Activated naive CD4-positive, alpha-beta T cell treated with anti-CD3 and anti-CD28 coated beads, Interleukin-2, amount 10 ng/mL, durations not matched to agents 7 days and 5 days (primary cell): ENCODE results near the gene SLC12A7.
"Not testable (repeated sequence)": the region's sequence is repeated elsewhere in the genome, so short reads cannot be mapped to it uniquely, and the experiment has no call there.

Source experiments
- CTCF ChIA-PET: fragments of 350-600 bp; sonication (Branson Sonifier 250); formaldehyde crosslinking; loops from one replicate; lab custom pipeline; 2021; ENCODE audit warnings: antibody characterized with exemption; lab: Charles Lee
- DNase-seq: peaks from one replicate; pipeline ENCODE4 v3.0.0-alpha.2; 2020
- H3K27ac Mint-ChIP-seq: one replicate; pipeline ENCODE4 v1.8.0; 2021; ENCODE audit warnings: mild to moderate bottlenecking, moderate library complexity, mixed read lengths
- H3K27me3 Mint-ChIP-seq: one replicate; pipeline ENCODE4 v1.8.0; 2021; ENCODE audit warnings: mild to moderate bottlenecking, mixed read lengths
- H3K36me3 Mint-ChIP-seq: one replicate; pipeline ENCODE4 v1.8.0; 2021; ENCODE audit warnings: mixed read lengths
- H3K4me1 Mint-ChIP-seq: one replicate; pipeline ENCODE4 v1.8.0; 2021; ENCODE audit warnings: mixed read lengths
- H3K4me3 Mint-ChIP-seq: one replicate; pipeline ENCODE4 v1.8.0; 2021; ENCODE audit warnings: mild to moderate bottlenecking, moderate library complexity, mixed read lengths
- H3K9me3 Mint-ChIP-seq: one replicate; pipeline ENCODE4 v1.8.0; 2021; ENCODE audit warnings: mixed read lengths

SLC12A7 gene

GRCh38 chr5:1069720-1070088 is 42.2 kb downstream of the SLC12A7 start:
- no peaks in the 10 kb centered on the region for H3K27me3 Mint-ChIP-seq

GRCh38 chr5:1068895-1069719 is 42.8 kb downstream of the SLC12A7 start:
- Mint-ChIP-seq H3K27ac (no peak overlapping the region), H3K4me1 (no peaks in the 10 kb centered on the region), H3K4me3 (no peak overlapping the region), H3K9me3 (no peaks in the 10 kb centered on the region), H3K27me3 (no peaks in the 10 kb centered on the region), H3K36me3 (peaks cover 13% of the 10 kb centered on the region)
- CTCF ChIA-PET: no interaction called here
- DNase-seq: no peak

More at GRCh38 chr5:1069720-1070088, 42.2 kb downstream of the SLC12A7 start:
- Mint-ChIP-seq H3K27ac (no peak overlapping the region), H3K36me3 (peaks cover 13% of the 10 kb centered on the region), H3K4me3 (no peak overlapping the region), H3K9me3 (no peaks in the 10 kb centered on the region), H3K4me1 (no peaks in the 10 kb centered on the region)
- DNase-seq: no peak
- CTCF ChIA-PET: no interaction called here

- Mint-ChIP-seq H3K9me3 (no peaks in the 10 kb centered on the region), H3K36me3 (peaks cover 10% of the 10 kb centered on the region), H3K27me3 (no peaks in the 10 kb centered on the region), H3K4me1 (no peaks in the 10 kb centered on the region), H3K4me3 (no peak overlapping the region), H3K27ac (no peak overlapping the region)
- CTCF ChIA-PET: no interaction called here
- DNase-seq: no peak
Observed at GRCh38 chr5:1068204-1068894, 43.5 kb downstream of the SLC12A7 start.

DNA sequence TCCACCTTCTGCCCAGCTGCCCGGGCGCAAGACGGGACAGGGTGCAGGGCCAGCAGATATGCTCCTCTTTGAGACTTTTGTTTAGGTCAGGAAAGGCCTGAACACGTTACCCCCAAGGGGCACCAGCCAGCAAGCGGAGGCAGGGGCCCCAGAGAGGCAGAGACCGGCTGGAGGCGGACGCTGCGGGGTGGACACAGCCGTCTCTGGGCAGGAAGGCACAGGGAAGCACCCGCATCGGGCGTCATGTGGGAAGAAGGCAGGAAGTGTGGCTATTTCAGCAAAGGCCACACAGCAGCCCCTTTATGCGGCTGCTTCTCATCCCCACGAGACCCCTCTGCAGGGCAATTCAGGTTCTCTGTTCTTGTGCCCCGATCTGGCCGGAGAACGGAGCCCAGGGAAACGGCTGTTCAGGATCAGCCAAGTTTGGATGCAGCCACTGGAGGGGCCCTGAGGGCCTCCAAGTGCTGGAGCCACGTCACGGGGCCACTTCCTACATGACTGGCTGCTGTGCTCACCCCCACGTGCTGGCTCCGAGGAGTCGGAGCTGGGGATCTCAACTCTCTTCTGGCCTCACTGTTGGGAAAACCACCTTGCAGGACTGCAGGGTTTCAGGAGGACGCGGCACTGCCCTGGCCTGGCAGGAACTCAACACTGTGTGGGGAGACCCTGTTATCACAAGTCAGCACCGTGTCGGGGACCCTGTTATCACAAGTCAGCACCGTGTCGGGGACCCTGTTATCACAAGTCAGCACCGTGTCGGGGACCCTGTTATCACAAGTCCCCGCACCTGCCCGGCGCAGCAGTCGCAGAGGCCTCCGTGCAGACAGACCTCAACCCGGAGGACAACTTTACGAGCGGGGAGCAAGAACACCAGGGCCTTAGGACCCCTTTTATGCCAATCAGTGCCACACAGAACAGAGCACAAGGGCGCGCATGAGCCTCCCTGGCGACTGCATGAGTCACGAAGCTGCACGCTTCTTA is 44.4 kb downstream of the SLC12A7 start:
- no peak overlapping the region for H3K27ac Mint-ChIP-seq
- H3K27me3 Mint-ChIP-seq: no peaks in the 10 kb centered on the region
- no peak overlapping the region for H3K4me3 Mint-ChIP-seq
- CTCF ChIA-PET: no interaction called here
- DNase-seq: no peak
- H3K9me3 Mint-ChIP-seq: no peaks in the 10 kb centered on the region
- peaks cover 10% of the 10 kb centered on the region for H3K36me3 Mint-ChIP-seq
- H3K4me1 Mint-ChIP-seq: no peaks in the 10 kb centered on the region

DNA sequence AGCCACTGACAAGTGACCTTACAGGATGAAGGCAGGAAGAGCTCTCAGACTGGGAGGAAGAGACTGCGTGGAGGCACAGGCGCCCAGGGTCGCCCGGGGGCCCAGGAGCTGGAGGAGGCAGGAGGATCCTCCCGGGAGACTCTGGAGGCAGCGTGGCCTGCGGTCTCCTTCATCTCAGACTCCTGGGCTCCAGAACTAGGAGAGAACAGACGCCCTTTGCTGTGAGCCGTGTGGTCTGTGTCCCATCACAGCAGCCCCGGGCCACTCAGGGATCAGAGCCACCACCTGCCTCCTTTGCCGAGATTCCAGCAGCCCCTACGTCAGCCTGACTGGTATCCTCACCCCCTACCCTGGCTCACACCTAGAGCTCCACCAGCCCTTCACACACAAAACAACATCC is 45.2 kb downstream of the SLC12A7 start:
- no peaks in the 10 kb centered on the region for H3K27me3 Mint-ChIP-seq
- peak overlapping the region; percentile 52 for H3K27ac Mint-ChIP-seq
- peaks cover 14% of the 10 kb centered on the region for H3K36me3 Mint-ChIP-seq
- no peaks in the 10 kb centered on the region for H3K4me1 Mint-ChIP-seq
- no peak overlapping the region for H3K4me3 Mint-ChIP-seq
- no peak for DNase-seq
- no peaks in the 10 kb centered on the region for H3K9me3 Mint-ChIP-seq
- CTCF ChIA-PET: no interaction called here

GRCh38 chr5:1065891-1066650 is 45.8 kb downstream of the SLC12A7 start:
- Mint-ChIP-seq H3K4me3 (no peak overlapping the region), H3K9me3 (no peaks in the 10 kb centered on the region), H3K27me3 (no peaks in the 10 kb centered on the region), H3K36me3 (peaks cover 14% of the 10 kb centered on the region), H3K27ac (no peak overlapping the region), H3K4me1 (no peaks in the 10 kb centered on the region)
- DNase-seq: no peak
- CTCF ChIA-PET: no interaction called here

DNA sequence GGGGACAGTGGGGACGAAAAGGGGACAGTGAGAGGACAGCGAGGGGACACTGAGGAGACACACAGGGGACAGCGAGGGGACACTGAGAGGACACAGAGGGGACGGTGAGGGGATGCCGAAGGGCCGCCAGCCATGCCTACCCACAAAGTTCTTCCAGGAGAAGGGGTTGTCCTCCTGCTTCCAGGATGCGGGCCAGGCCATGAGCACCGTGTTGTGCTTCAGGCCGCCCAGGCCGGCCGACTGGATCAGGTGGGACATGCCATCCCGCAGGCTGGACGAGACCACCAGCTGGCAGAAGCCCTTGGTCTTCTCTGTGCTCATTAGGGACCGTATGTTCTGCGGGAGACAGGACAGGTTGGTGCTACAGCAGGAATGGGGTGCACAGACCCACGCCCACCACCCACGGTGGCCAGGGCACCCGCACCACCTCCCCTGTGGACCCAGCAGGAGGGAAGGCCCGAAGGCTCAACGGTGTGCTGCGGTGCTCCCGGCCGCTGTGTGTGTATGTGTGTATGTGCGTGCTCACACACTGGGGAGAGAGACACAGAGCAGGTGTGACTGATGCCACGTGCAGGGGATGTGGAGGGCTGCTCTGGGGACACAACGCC is 46.6 kb downstream of the SLC12A7 start:
- CTCF ChIA-PET: no interaction called here
- no peaks in the 10 kb centered on the region for H3K9me3 Mint-ChIP-seq
- peaks cover 14% of the 10 kb centered on the region for H3K36me3 Mint-ChIP-seq
- no peaks in the 10 kb centered on the region for H3K27me3 Mint-ChIP-seq
- no peak overlapping the region for H3K27ac Mint-ChIP-seq
- no peaks in the 10 kb centered on the region for H3K4me1 Mint-ChIP-seq
- H3K4me3 Mint-ChIP-seq: no peak overlapping the region
- no peak for DNase-seq

GRCh38 chr5:1064383-1065142 is 47.3 kb downstream of the SLC12A7 start:
- Mint-ChIP-seq H3K4me1 (no peaks in the 10 kb centered on the region), H3K27ac (no peak overlapping the region), H3K4me3 (no peak overlapping the region), H3K36me3 (peaks cover 14% of the 10 kb centered on the region), H3K9me3 (no peaks in the 10 kb centered on the region), H3K27me3 (no peaks in the 10 kb centered on the region)
- DNase-seq: no peak
- CTCF ChIA-PET: no interaction called here

DNA sequence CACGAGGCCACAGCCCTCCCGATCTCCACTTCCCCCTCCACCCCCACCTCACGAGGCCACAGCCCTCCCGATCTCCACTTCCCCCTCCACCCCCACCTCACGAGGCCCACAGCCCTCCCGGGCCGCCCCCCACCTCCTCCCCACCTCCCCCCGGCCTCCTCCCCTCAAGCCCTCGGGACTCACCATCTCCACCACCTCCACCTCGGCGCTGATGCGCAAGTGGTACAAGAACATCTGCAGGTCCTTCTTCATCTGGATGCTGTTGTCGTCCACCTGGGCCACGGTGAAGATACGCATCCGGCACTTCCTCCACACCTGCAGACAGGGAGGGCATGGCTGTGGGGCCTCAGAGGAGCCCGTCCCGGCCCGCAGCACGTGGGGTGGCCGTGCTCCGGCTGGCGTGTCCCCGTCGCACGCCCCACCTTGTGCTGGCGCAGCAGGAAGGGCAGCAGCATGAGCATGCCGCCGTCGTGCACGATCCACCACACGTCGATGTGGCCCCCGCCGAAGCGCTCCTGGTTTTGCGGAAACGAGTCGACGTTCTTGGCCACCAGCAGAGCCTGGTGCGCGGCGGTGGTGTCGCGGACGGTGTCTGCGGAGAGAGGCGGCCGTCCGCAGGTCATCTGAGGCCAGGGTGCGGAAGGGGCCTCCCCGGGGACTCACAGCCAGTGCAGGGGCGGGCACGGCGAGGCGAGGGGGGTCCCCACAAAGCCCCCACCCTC is 48.0 kb downstream of the SLC12A7 start:
- Mint-ChIP-seq H3K9me3 (no peaks in the 10 kb centered on the region), H3K4me1 (no peaks in the 10 kb centered on the region), H3K4me3 (no peak overlapping the region), H3K27ac (no peak overlapping the region), H3K36me3 (peaks cover 14% of the 10 kb centered on the region), H3K27me3 (no peaks in the 10 kb centered on the region)
- DNase-seq: no peak
- CTCF ChIA-PET: no interaction called here

- CTCF ChIA-PET: no interaction called here
Observed at GRCh38 chr5:1062761-1063568, 48.9 kb downstream of the SLC12A7 start.

DNA sequence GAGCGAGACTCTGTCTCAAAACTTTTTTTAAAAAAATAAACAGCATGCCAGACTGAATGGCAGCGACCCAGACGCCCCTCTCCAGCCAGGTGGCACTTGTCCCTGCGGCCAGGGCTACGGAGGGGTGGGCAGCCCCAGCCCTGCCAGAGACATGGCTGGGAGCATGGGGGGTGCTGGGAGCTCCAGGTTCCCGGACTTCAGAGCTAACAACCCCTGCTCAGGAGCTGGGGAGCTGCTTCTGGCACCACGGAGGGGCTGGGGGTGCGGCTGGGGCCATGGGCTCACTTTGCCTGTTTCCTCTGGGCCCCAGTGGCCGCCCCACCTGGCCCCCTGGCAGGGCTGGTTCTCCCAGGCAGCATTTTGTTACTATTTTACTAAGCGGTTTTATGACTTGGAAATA is 49.9 kb downstream of the SLC12A7 start:
- Mint-ChIP-seq H3K4me3 (no peak overlapping the region), H3K36me3 (peaks cover 11% of the 10 kb centered on the region), H3K9me3 (no peaks in the 10 kb centered on the region), H3K27ac (no peak overlapping the region), H3K27me3 (no peaks in the 10 kb centered on the region), H3K4me1 (no peaks in the 10 kb centered on the region)
- CTCF ChIA-PET: no interaction called here
- DNase-seq: no peak

More at GRCh38 chr5:1062761-1063568, 48.9 kb downstream of the SLC12A7 start:
- Mint-ChIP-seq H3K9me3 (no peaks in the 10 kb centered on the region), H3K27ac (no peak overlapping the region), H3K4me3 (no peak overlapping the region), H3K27me3 (no peaks in the 10 kb centered on the region), H3K36me3 (peaks cover 14% of the 10 kb centered on the region), H3K4me1 (no peaks in the 10 kb centered on the region)
- DNase-seq: no peak

DNA sequence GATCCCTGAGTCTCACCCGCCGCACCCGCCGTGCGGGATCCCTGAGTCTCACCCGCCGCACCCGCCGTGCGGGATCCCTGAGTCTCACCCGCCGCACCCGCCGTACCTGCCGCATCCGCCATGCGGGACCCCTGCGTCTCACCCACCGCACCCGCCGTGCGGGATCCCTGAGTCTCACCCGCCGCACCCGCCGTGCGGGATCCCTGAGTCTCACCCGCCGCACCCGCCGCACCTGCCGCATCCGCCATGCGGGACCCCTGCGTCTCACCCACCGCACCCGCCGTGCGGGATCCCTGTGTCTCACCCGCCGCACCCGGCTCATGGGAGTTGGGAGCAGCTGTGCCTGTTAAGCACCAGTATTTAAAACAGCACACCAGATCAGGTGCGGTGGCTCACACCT is 50.6 kb downstream of the SLC12A7 start:
- H3K4me1 Mint-ChIP-seq, DNase-seq, H3K27me3 Mint-ChIP-seq, H3K9me3 Mint-ChIP-seq, H3K27ac Mint-ChIP-seq, H3K36me3 Mint-ChIP-seq, CTCF ChIA-PET, H3K4me3 Mint-ChIP-seq: not testable (repeated sequence)
